Measurements from ENCODE around the gene PLD6. TPM values are rescaled to one million over a fixed set of nuclear protein-coding genes. Genes with fewer than 3 reads are reported as not detected.

Gene PLD6
- 7.8 and 8.4 TPM in 2 replicates for total RNA-seq (2013; cell fraction: nucleolus; rRNA removed)
- 17.4 and 18.6 TPM in 2 replicates for total RNA-seq (2014; rRNA removed)
- total RNA-seq (2014; rRNA removed; fragmentation: Illumina TruSeq; extraction: Trizol): 7.5 TPM in 2 replicates
- 15.4 and 15.5 TPM in 2 replicates for total RNA-seq (2021)
- polyA plus RNA-seq (2011; ENCODE audit: low read depth): 7.0 TPM
- 8.7 and 10.5 TPM in 2 replicates for polyA plus RNA-seq (2011; rRNA removed)
- polyA plus RNA-seq (2011; cell fraction: cytosol; rRNA removed): 8.8 and 10.5 TPM in 2 replicates
- polyA plus RNA-seq (2011; cell fraction: nucleus; rRNA removed): 5.9 and 8.4 TPM in 2 replicates
- polyA plus RNA-seq (2012): 6.8 and 11.0 TPM in 2 replicates
- 10.1 and 11.1 TPM in 2 replicates for polyA plus RNA-seq (2014; fragmentation: Illumina TruSeq; extraction: Trizol)
- 10 to 100 TPM in 1 of 2 experiments, 1 to 10 TPM in 1; 4.7 to 21.4 TPM for polyA plus RNA-seq (2014; fragmentation: Nextera tagmentation; extraction: Ambion mirVana)
- 14.7 and 15.3 TPM in 2 replicates for polyA plus RNA-seq (2014; rRNA removed)
- polyA plus RNA-seq (2016; fragmentation: Nextera tagmentation; extraction: Ambion mirVana): 10 to 100 TPM; 11.1 to 12.9 TPM
- 11.8 and 12.4 TPM in 2 replicates for polyA minus RNA-seq (2011; rRNA and poly(A)+ RNA removed)
- 4.1 and 5.9 TPM in 2 replicates for polyA minus RNA-seq (2011; cell fraction: cytosol; rRNA and poly(A)+ RNA removed)
- polyA minus RNA-seq (2011; cell fraction: nucleus; rRNA and poly(A)+ RNA removed): 3.4 and 8.3 TPM in 2 replicates
- Bru-seq, nascent RNA: percentile 83 among the genes with signal in this experiment
- percentile 66 among the genes with signal in this experiment for BruChase-seq, experiment 1, labeled RNA remaining after a 6-hour chase
- percentile 89 among the genes with signal in this experiment for BruChase-seq, experiment 2, labeled RNA remaining after a 2-hour chase
- long read RNA-seq, experiment 1, partial matches to known transcripts: 0 of 3 reads
- long read RNA-seq, experiment 1, other reads (novel, unspliced or antisense): 1 of 3 reads
- long read RNA-seq, experiment 2, partial matches to known transcripts: 0 of 11 reads
- long read RNA-seq, experiment 2, other reads (novel, unspliced or antisense): 8 of 11 reads

GRCh38 chr17:17206124-17206912 is at the start of gene PLD6:
Gene PLD6 (minus strand): TSS chr17:17206333. CDS start chr17:17206286, 47 bp downstream.
- peak within 1 kb of the TSS; percentile 80 for H2AFZ ChIP-seq (ENCODE audit: control insufficient read depth, low read depth, low read length)
- CTCF ChIA-PET: interaction anchor here (1.4 to 1.5 kb wide), 2 partner anchors 11 to 16 kb away, joined by 3 read pairs; no protein-coding TSS in a partner anchor
- in situ Hi-C loops (cut with MboI): no loop called here
- 13% methylated on average over 59 of the region's 78 CpGs for WGBS (ENCODE audit: insufficient coverage, insufficient replicate concordance, low lambda C conversion rate, missing lambda C conversion rate)
- peak within 1 kb of the TSS; percentile 81 for H3K9ac ChIP-seq (ENCODE audit: control insufficient read depth, insufficient read depth, low read length)
- intact Hi-C loops (cut with micrococcal nuclease; ENCODE audit: unreplicated experiment): loop anchor here (1.0 to 10.0 kb wide), 3 partner anchors 31 to 202 kb away; partner anchors contain the start of genes FLCN and NT5M
- POLR2A ChIA-PET: interaction anchor here (1.0 to 1.1 kb wide), 2 partner anchors 15 to 25 kb away, joined by 3 to 4 read pairs; no protein-coding TSS in a partner anchor
- ATAC-seq: peak; percentile 83
- peak within 1 kb of the TSS; percentile 74 for H3K4me3 ChIP-seq
- peak; percentile 72 for DNase-seq (ENCODE audit: low read depth, low spot score)
- no peaks in the 10 kb centered on the region for H3K27me3 ChIP-seq (replicated peaks in 1 of 2; ENCODE audit: control insufficient read depth in 2 of 2, insufficient read depth in 2 of 2, low read length in 1 of 2)
- peaks cover 2 to 7% of the 10 kb centered on the region in 2 experiments for H3K36me3 ChIP-seq (ENCODE audit: control insufficient read depth in 2 of 2, insufficient read depth in 2 of 2, low read length in 1 of 2)
- peak within 1 kb of the TSS; percentile 99 for H3K4me2 ChIP-seq (ENCODE audit: control insufficient read depth, insufficient read depth)
- RAD21 ChIA-PET (ENCODE audit: unreplicated experiment): interaction anchor here (1.2 kb wide), 1 partner anchor 41 kb away, joined by 4 read pairs; no protein-coding TSS in a partner anchor
- H3K9me3 ChIP-seq (replicated peaks; ENCODE audit: control insufficient read depth, insufficient read depth, low read length): no peaks in the 10 kb centered on the region
- peak within 1 kb of the TSS; percentile 58 for H3K27ac ChIP-seq (ENCODE audit: control insufficient read depth, insufficient read depth)
- H4K20me1 ChIP-seq (ENCODE audit: control insufficient read depth, insufficient read depth): no peaks in the 10 kb centered on the region
- FAIRE-seq: peak; percentile 96
- H3K4me1 ChIP-seq (ENCODE audit: control insufficient read depth, insufficient read depth, low read length): peaks cover 9% of the 10 kb centered on the region; the same call in 1 of the 2 replicates
- BruUV-seq (replicated peaks): no TSS peak
- H3K79me2 ChIP-seq (ENCODE audit: control insufficient read depth, insufficient read depth, low read length): peaks cover 32% of the 10 kb centered on the region
- SMC1A ChIA-PET (ENCODE audit: uncharacterized antibody, unreplicated experiment): no interaction called here
- peak; percentile 91 for TF ChIP-seq ZNF687 (IDR thresholded peaks at IDR 0.05)
- no peak for TF ChIP-seq ASH2L (IDR thresholded peaks at IDR 0.05; ENCODE audit: borderline replicate concordance, low read depth)
- TF ChIP-seq DPF2 (IDR thresholded peaks at IDR 0.05): peak; percentile 90; the same call in 1 of the 2 replicates
- TF ChIP-seq MYC (IDR thresholded peaks at IDR 0.05; ENCODE audit: insufficient read depth, insufficient read length, insufficient replicate concordance, low read length, severe bottlenecking): peak; percentile 100
- peak; percentile 96 for TF ChIP-seq USF2 (IDR thresholded peaks at IDR 0.05; ENCODE audit: borderline replicate concordance, low read depth, low read length)
- TF ChIP-seq NFYB (IDR thresholded peaks at IDR 0.05; ENCODE audit: insufficient read depth, low read depth, low read length): peak; percentile 47; the same call in 1 of the 2 replicates
- TF ChIP-seq KLF5 (IDR thresholded peaks at IDR 0.05; ENCODE audit: partially characterized antibody): peak; percentile 55
- TF ChIP-seq RELA (IDR thresholded peaks at IDR 0.05; ENCODE audit: borderline replicate concordance, partially characterized antibody): peak; percentile 92
- TF ChIP-seq, protein P1, sequence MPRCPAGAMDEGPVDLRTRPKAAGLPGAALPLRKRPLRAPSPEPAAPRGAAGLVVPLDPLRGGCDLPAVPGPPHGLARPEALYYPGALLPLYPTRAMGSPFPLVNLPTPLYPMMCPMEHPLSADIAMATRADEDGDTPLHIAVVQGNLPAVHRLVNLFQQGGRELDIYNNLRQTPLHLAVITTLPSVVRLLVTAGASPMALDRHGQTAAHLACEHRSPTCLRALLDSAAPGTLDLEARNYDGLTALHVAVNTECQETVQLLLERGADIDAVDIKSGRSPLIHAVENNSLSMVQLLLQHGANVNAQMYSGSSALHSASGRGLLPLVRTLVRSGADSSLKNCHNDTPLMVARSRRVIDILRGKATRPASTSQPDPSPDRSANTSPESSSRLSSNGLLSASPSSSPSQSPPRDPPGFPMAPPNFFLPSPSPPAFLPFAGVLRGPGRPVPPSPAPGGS (IDR thresholded peaks at IDR 0.05; ENCODE audit: borderline replicate concordance, insufficient read depth, low read depth, low read length, poor library complexity, severe bottlenecking): peak; percentile 18
- TF ChIP-seq NR2F1 (conservative IDR thresholded peaks at IDR 0.05): peak; percentile 98
- peak; percentile 90 for TF ChIP-seq MXI1 (IDR thresholded peaks at IDR 0.05; ENCODE audit: low read depth, low read length)

All from GM12878 (cell line).